HEK293 (cell line): Measurements from ENCODE around the gene NRBF2.

Experiments used
- KLF9 ChIP-seq: fragments of 450-650 bp; formaldehyde crosslinking; IDR thresholded peaks from 2 replicates; pipeline ENCODE4 v1.5.1; 2016; ENCODE audit warnings: missing biosample characterization, missing genetic modification characterization, low read depth
- PRDM1 ChIP-seq: fragments of 450-650 bp; formaldehyde crosslinking; IDR thresholded peaks from 2 replicates; pipeline ENCODE4; 2016; ENCODE audit warnings: missing biosample characterization, missing genetic modification characterization
- PRDM10 ChIP-seq: fragments of 450-650 bp; formaldehyde crosslinking; IDR thresholded peaks from 2 replicates; pipeline ENCODE4 v1.5.1; 2016; ENCODE audit warnings: missing biosample characterization, missing genetic modification characterization
- SALL2 ChIP-seq: fragments of 450-650 bp; formaldehyde crosslinking; IDR thresholded peaks from 2 replicates; pipeline ENCODE4 v1.5.0; 2017; ENCODE audit warnings: missing biosample characterization, mild to moderate bottlenecking, missing genetic modification characterization, borderline replicate concordance
- SCRT2 ChIP-seq: fragments of 450-650 bp; formaldehyde crosslinking; IDR thresholded peaks from 2 replicates; pipeline ENCODE4 v1.5.1; 2016; ENCODE audit warnings: missing biosample characterization, missing genetic modification characterization
- TCF7L2 ChIP-seq: IDR thresholded peaks from 2 replicates; pipeline ENCODE4 v1.6.1; 2011; ENCODE audit warnings: low read depth, mild to moderate bottlenecking, inconsistent platforms, low read length, moderate library complexity, borderline replicate concordance
- ZBTB17 ChIP-seq: fragments of 450-650 bp; formaldehyde crosslinking; IDR thresholded peaks from 2 replicates; pipeline ENCODE4 v1.5.1; 2016; ENCODE audit warnings: missing biosample characterization, missing genetic modification characterization
- ZFP41 ChIP-seq: fragments of 450-650 bp; formaldehyde crosslinking; IDR thresholded peaks from 2 replicates; pipeline ENCODE4 v1.5.1; 2016; ENCODE audit warnings: missing biosample characterization, missing genetic modification characterization, borderline replicate concordance
- ZNF157 ChIP-seq: fragments of 450-650 bp; formaldehyde crosslinking; IDR thresholded peaks from 2 replicates; pipeline ENCODE4 v1.5.1; 2016; ENCODE audit warnings: missing biosample characterization, missing genetic modification characterization
- ZNF266 ChIP-seq: fragments of 450-650 bp; formaldehyde crosslinking; IDR thresholded peaks from 2 replicates; pipeline ENCODE4 v1.5.1; 2016; ENCODE audit warnings: missing biosample characterization, missing genetic modification characterization, low read depth
- ZNF292 ChIP-seq: fragments of 450-650 bp; formaldehyde crosslinking; IDR thresholded peaks from 2 replicates; pipeline ENCODE4 v1.5.1; 2016; ENCODE audit warnings: low read depth, missing biosample characterization, missing genetic modification characterization, borderline replicate concordance
- ZNF350 ChIP-seq: fragments of 450-650 bp; formaldehyde crosslinking; IDR thresholded peaks from 2 replicates; pipeline ENCODE4 v1.5.0; 2017; ENCODE audit warnings: missing biosample characterization, mild to moderate bottlenecking, missing genetic modification characterization
- ZNF362 ChIP-seq: fragments of 450-650 bp; formaldehyde crosslinking; IDR thresholded peaks from 2 replicates; pipeline ENCODE4 v1.5.1; 2016; ENCODE audit warnings: missing biosample characterization, missing genetic modification characterization
- ZNF398 ChIP-seq: fragments of 450-650 bp; formaldehyde crosslinking; IDR thresholded peaks from 2 replicates; pipeline ENCODE4 v1.5.1; 2017; ENCODE audit warnings: missing biosample characterization, missing genetic modification characterization
- ZNF488 ChIP-seq: fragments of 450-650 bp; formaldehyde crosslinking; IDR thresholded peaks from 2 replicates; pipeline ENCODE4 v1.5.1; 2016; ENCODE audit warnings: missing biosample characterization, missing genetic modification characterization
- ZNF548 ChIP-seq: fragments of 450-650 bp; formaldehyde crosslinking; IDR thresholded peaks from 2 replicates; pipeline ENCODE4 v1.5.1; 2016; ENCODE audit warnings: missing biosample characterization, missing genetic modification characterization
- ZNF560 ChIP-seq: fragments of 450-650 bp; formaldehyde crosslinking; IDR thresholded peaks from 2 replicates; pipeline ENCODE4 v1.5.1; 2017; ENCODE audit warnings: missing biosample characterization, missing genetic modification characterization, borderline replicate concordance
- ZNF585B ChIP-seq: fragments of 450-650 bp; formaldehyde crosslinking; IDR thresholded peaks from 2 replicates; pipeline ENCODE4 v1.5.1; 2016; ENCODE audit warnings: missing biosample characterization, missing genetic modification characterization
- ZNF610 ChIP-seq: fragments of 450-650 bp; formaldehyde crosslinking; IDR thresholded peaks from 2 replicates; pipeline ENCODE4 v1.5.1; 2016; ENCODE audit warnings: missing biosample characterization, missing genetic modification characterization, borderline replicate concordance
- ZNF654 ChIP-seq: fragments of 450-650 bp; formaldehyde crosslinking; IDR thresholded peaks from 2 replicates; pipeline ENCODE4 v1.5.1; 2016; ENCODE audit warnings: low read depth, missing biosample characterization, missing genetic modification characterization
- ZNF785 ChIP-seq: fragments of 450-650 bp; formaldehyde crosslinking; IDR thresholded peaks from 2 replicates; pipeline ENCODE4 v1.5.1; 2016; ENCODE audit warnings: missing biosample characterization, missing genetic modification characterization
- TF ChIP-seq, protein P1 (sequence below): fragments of 450-650 bp; formaldehyde crosslinking; IDR thresholded peaks from 2 replicates; pipeline ENCODE4 v1.5.1; 2016; ENCODE audit warnings: missing biosample characterization, missing genetic modification characterization
- TF ChIP-seq, protein P2 (sequence below): fragments of 450-650 bp; formaldehyde crosslinking; IDR thresholded peaks from 2 replicates; pipeline ENCODE4 v1.5.1; 2017; ENCODE audit warnings: missing biosample characterization, mild to moderate bottlenecking, missing genetic modification characterization, moderate library complexity
- TF ChIP-seq, protein P3 (sequence below): fragments of 450-650 bp; IDR thresholded peaks from 2 replicates; pipeline ENCODE4 v1.5.1; 2018; ENCODE audit warnings: missing biosample characterization, mild to moderate bottlenecking, missing genetic modification characterization

Gene NRBF2

DNA sequence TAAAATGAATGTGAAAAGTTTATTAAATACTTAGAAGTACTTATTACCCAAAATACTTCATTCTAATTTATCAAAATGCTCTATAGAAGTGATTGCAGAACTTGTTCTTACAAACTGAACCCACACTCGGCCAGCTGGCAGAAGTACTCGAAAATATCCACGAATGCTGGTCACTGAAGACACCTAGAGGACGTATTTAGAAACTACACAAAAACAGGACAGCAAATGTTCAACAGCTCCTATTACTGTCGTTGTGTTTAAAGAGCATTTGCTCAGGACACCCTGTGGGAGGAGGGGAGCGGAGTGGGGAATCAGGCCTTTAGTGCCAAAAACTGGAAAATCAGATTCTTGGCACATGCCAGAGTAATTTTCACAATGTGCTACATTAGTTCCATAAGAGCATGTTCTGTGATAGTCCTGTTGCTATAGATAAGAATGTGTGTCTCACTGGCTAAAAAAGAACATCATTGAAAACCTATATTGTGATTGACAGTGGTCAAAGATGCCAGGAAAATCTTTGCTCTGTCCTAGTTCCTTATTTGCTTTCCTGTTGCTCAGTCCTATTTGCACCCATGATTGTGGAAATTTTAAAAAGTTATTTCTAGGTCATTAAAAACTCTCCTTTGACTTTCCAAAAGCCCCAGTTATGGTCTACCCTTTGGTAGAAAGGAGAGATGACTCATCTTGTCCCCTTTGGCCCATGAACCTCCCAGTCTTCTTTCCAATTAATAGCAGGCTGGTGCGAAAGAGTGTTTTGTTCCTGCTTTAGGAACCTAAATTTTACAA is 49.0 kb upstream of the NRBF2 start (continued):
- TF ChIP-seq SALL2 (tag by site-specific recombination) (no peak), ZNF654 (peak; percentile 84), ZFP41 (tag by site-specific recombination) (no peak), KLF9 (no peak), ZNF488 (tag by site-specific recombination) (no peak), TCF7L2 (no peak), ZNF560 (tag by site-specific recombination) (no peak), ZNF266 (tag by site-specific recombination) (no peak), ZNF398 (tag by site-specific recombination) (no peak), PRDM10 (tag by site-specific recombination) (no peak), ZBTB17 (tag by site-specific recombination) (peak; percentile 40; the same call in 1 of the 2 replicates), ZNF610 (tag by site-specific recombination) (no peak), ZNF157 (tag by site-specific recombination) (no peak), ZNF292 (tag by site-specific recombination) (no peak), ZNF785 (tag by site-specific recombination) (no peak), SCRT2 (tag by site-specific recombination) (peak; percentile 76), ZNF548 (tag by site-specific recombination) (no peak), ZNF350 (no peak), ZNF362 (no peak), PRDM1 (tag by site-specific recombination) (no peak), ZNF585B (tag by site-specific recombination) (no peak)
- TF ChIP-seq, protein P1, sequence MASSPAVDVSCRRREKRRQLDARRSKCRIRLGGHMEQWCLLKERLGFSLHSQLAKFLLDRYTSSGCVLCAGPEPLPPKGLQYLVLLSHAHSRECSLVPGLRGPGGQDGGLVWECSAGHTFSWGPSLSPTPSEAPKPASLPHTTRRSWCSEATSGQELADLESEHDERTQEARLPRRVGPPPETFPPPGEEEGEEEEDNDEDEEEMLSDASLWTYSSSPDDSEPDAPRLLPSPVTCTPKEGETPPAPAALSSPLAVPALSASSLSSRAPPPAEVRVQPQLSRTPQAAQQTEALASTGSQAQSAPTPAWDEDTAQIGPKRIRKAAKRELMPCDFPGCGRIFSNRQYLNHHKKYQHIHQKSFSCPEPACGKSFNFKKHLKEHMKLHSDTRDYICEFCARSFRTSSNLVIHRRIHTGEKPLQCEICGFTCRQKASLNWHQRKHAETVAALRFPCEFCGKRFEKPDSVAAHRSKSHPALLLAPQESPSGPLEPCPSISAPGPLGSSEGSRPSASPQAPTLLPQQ (tag by site-specific recombination): no peak
- TF ChIP-seq, protein P2, sequence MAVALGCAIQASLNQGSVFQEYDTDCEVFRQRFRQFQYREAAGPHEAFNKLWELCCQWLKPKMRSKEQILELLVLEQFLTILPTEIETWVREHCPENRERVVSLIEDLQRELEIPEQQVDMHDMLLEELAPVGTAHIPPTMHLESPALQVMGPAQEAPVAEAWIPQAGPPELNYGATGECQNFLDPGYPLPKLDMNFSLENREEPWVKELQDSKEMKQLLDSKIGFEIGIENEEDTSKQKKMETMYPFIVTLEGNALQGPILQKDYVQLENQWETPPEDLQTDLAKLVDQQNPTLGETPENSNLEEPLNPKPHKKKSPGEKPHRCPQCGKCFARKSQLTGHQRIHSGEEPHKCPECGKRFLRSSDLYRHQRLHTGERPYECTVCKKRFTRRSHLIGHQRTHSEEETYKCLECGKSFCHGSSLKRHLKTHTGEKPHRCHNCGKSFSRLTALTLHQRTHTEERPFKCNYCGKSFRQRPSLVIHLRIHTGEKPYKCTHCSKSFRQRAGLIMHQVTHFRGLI (tag by site-specific recombination): no peak
- TF ChIP-seq, protein P3, sequence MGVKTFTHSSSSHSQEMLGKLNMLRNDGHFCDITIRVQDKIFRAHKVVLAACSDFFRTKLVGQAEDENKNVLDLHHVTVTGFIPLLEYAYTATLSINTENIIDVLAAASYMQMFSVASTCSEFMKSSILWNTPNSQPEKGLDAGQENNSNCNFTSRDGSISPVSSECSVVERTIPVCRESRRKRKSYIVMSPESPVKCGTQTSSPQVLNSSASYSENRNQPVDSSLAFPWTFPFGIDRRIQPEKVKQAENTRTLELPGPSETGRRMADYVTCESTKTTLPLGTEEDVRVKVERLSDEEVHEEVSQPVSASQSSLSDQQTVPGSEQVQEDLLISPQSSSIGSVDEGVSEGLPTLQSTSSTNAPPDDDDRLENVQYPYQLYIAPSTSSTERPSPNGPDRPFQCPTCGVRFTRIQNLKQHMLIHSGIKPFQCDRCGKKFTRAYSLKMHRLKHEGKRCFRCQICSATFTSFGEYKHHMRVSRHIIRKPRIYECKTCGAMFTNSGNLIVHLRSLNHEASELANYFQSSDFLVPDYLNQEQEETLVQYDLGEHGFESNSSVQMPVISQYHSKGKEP: no peak
